Omental fat pad (tissue), 4 donors: ENCODE measurements around the gene ESYT2. TPM values are rescaled to one million over a fixed set of nuclear protein-coding genes. Genes with fewer than 3 reads are reported as not detected.
"Not testable (repeated sequence)": the region's sequence is repeated elsewhere in the genome, so short reads cannot be mapped to it uniquely, and the experiment has no call there.

Experiments
- ATAC-seq: fragments of 150-250 bp; one replicate; pipeline ENCODE4 v1.9.1; 2016; ENCODE audit warnings: mild to moderate bottlenecking, moderate library complexity; ENCODE audit not compliant: low FRiP score
- DNase-seq: peaks from one replicate; pipeline ENCODE4 v3.0.0-alpha.2; 2019; ENCODE audit warnings: low spot score
- CTCF ChIP-seq, 3 donors: fragments of 450-650 bp; IDR thresholded peaks; one replicate each; pipeline ENCODE4 v1.5.1; 2016 to 2017; ENCODE audit warnings: antibody characterized with exemption in 3 of 3, mild to moderate bottlenecking in 3 of 3, moderate library complexity in 2 of 3
- total RNA-seq, 4 donors: library from RNA; depleted of rRNA; stranded (reverse); fragments of >200 nt; gene quantifications; one replicate each; pipeline ENCODE4 v1.1.0, GENCODE V29; 2016

The ESYT2 gene
- total RNA-seq, 4 donors from 2014 or later = 81.9 to 151 (median 112) TPM

DNA sequence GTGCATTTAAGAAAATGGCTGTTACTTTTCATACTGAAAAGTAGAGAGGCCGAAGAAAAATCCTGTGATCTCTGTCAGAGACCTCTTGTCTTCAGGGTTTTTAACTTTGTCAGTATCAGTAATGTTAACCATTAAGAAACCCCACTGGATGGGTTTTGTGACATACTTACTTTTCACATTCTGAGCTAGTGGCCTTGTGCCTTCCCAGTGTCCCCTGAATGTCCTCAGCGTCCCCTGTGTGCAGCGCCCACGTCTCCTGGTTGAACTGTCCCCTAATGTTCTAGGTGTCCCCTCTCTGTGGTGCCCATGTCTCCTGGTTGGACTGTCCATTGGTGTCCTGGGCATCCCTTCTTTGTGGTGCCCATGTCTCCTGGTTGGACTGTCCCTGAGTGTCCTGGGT is 36.7 kb upstream of the ESYT2 start:
- ATAC-seq (no peak), DNase-seq (no peak)
- TF ChIP-seq CTCF (IDR thresholded peaks at IDR 0.05) = no peak

GRCh38 chr7:158865462-158865922 is 36.2 kb upstream of the ESYT2 start:
- ATAC-seq = no peak

DNA sequence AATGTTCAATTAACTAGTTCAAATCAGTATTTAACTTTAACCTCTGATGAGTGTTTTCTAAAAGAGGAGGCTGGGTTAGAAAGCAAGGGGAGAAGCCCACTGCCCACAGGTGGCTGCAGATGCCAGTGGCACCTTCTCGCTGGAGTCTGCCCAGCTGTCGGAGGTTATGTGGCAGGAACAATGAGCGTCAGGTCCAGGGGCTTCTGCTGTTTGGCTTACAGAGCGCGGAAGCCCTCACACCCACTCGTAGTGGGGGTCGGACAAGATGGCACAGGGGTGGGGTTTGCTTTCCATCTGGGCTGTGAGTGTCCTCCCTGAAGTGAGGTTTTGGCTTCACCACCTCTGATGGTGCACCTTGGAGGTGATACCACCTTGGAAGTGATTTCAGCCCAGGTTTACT is 35.5 kb upstream of the ESYT2 start:
- ATAC-seq (no peak), DNase-seq (no peak)
- TF ChIP-seq CTCF (IDR thresholded peaks at IDR 0.05) = no peak

More at GRCh38 chr7:158865462-158865922, 36.2 kb upstream of the ESYT2 start:
- no peak for DNase-seq
- no peak for TF ChIP-seq CTCF (IDR thresholded peaks at IDR 0.05)

DNA sequence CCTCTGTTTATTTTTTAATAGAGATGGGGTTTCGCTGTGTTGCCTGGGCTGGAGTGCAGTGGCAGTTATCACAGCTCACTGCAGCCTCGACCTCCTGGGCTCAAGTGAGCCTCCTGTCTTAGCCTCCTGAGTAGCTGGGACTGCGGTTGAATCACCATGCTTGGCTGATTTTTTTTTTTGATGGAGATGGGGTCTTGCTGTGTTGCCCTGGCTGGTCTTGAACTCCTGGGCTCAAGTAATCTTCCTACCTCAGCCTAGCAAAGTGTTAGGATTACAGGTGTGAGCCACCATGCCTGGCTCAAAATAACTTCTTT is 35.2 kb upstream of the ESYT2 start:
- no peak for TF ChIP-seq CTCF (IDR thresholded peaks at IDR 0.05)
- DNase-seq = no peak
- no peak for ATAC-seq

DNA sequence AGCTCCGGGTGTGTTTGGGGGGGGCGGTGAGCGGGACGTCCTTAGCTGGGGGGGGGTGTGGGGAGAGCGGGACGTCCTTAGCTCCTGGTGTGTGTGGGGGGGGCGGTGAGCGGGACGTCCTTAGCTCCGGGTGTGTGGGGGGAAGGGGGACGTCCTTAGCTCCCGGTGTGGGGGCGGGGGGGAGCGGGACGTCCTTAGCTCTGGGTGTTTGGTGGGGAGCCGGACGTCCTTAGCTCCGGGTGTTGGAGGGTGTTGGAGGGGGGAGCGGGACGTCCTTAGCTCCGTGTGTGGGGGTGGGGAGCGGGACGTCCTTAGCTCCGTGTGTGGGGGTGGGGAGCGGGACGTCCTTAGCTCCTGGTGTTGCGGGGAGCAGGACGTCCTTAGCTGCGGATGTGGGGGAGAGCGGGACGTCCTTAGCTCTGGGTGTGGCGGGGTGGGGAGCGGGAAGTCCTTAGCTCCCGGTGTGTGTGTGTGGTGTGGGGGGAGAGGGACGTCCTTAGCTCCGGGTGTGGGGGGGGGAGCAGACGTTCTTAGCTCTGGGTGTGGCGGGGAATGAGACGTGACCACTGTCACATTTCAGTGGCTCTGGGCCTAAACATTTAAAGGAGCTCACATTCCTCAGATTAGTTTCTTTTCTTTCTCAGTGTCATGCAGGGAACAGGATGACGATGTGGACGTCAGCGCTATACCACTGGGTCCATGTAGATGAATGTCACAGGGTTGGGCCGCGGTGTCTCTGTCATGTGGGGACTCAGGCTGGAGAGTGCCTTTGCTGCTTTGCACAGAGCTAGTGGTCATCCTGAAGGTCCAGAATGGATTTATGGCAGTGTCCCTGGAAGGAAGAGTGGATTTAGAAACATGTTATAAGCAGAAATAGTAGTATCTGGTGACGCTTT is 34.5 kb upstream of the ESYT2 start:
- TF ChIP-seq CTCF (IDR thresholded peaks at IDR 0.05) = no peak
- ATAC-seq (peak; percentile 78), DNase-seq (peak; percentile 29)

DNA sequence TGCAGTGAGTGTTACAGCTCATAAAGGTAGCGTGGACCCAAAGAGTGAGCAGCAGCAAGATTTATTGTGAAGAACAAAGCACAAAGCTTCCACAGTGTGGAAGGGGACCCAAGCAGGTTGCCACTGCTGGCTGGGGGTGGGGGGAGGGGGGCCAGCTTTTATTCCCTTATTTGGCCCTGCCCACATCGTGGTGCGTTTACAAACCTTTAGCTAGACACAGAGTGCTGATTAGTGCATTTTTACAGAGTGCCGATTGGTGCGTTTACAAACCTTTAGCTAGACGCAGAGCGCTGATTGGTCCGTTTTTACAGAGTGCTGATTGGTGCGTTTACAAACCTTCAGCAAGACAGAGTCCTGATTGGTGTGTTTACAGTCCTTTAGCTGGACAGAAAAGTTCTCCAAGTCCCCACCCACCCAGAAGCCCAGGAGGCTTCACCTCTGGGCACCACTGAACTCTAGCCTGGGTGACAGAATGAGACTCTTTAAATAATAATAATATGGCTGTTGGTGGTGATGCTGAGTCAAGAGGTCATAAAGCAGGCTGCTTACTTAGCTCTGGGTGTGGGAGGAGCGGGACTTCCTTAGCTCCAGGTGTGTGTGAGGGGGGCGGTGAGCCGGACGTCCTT is 33.8 kb upstream of the ESYT2 start:
- ATAC-seq = peak; percentile 47
- DNase-seq = not testable (repeated sequence)

DNA sequence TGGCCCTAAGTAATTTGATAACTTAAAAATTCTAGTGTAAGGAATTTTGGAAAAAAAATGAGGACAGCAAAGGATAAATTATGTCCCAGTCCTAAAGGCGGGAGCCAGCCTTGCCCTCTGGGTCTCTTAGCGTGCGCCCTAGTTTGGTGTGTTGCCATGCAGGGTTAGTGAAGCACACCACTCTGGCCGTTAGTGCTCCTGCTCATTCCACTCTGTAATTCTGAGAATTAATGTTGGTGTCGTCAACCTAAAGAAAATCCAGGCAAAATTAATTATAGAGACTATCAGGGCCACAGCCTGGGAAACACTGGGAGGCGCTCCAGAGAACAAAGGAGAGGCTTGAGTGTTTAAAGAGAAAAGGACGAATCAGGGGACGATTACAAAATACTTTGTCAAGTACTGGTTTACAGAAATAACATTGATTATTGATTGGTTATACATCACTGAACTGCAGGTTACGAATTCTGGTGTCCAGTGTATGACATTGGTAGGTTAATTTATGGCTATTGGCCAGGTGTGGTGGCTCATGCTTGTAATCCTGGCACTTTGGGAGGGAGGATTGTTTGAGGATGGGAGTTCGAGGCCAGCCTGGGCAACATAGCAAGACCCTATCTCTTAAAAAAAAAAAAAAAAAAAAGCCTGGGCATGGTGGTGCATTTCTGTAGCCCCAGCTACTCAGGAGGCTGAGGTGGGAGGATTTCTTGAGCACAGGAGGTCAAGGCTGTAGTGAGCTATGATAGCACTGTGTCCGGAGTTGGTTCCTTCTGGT is 32.8 kb upstream of the ESYT2 start:
- ATAC-seq (no peak), DNase-seq (no peak)
- no peak for TF ChIP-seq CTCF (IDR thresholded peaks at IDR 0.05)
